NCI-H1417 treated with DMSO at 0.1 percent for 48 hours (cell line): Measurements from ENCODE around the gene NBPF12.
A peak's percentile ranks its signal among the peaks of the same experiment; 100 is the strongest.
"Not testable (repeated sequence)": the region's sequence is repeated elsewhere in the genome, so short reads cannot be mapped to it uniquely, and the experiment has no call there.

Experiments
- DNase-seq: peaks from one replicate; lab custom pipeline; 2025; lab: John Stamatoyannopoulos, UW

NBPF12 gene

DNA sequence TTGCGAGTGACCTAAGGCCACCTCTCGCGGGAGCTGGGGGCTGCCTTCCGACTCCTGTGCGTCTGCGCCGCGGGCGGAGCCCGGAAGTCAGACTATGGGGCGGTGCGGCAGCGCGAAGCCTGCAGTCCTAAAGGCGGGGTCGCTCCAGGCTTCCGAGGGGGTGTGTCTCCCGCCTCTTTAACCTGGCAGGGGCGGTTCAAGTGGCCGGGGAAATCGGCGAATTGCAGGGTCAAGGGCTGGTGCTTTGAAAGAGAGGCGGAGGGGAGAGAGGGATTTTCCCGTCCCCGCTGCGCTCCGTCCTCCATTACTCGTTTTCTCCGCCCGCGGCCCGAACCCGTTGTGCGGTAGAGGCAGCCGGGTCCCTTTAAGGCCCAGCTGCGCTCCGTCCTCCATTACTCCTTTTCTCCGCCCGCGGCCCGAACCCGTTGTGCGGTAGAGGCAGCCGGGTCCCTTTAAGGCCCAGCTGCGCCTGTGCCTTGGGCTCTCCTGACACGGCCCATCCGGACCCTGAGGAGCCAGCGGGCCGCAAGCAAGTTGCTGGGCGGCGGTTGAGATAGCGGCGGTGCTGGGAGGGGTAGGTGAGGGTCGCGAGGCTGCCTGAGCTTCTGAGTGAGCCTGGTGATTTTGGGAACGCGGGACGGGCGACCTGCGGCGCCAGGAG, at the start of gene NBPF12:
Gene NBPF12 (plus strand): TSS at position 83 of the 661 bp plus-strand sequence. CDS start 21,820 bp downstream, outside the sequence.
- peak; percentile 44 for DNase-seq

- DNase-seq: not testable (repeated sequence)
Measured at GRCh38 chr1:146891355-146891754, 46.8 kb upstream of the NBPF12 start.

DNA sequence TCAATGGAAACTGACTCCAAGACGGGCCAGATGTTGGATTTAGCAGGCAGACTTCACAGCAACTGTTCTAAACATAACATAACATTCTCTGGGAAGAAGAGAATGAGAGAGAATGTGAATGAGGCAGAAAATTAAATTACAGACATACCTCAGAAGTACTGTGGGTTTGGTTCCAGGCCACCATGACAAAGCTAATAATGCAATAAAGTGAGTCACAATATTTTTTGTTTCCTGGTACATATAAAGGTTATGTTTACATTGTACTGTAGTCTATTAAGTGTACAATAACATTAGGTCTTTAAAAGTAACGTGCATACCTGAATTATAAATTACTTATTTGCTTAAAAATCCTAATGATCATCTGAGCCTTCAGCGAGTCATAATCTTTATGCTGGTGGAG, 45.8 kb upstream of the NBPF12 start:
- not testable (repeated sequence) for DNase-seq

- DNase-seq: not testable (repeated sequence)
Measured at GRCh38 chr1:146907565-146908261, 30.4 kb upstream of the NBPF12 start.

DNA sequence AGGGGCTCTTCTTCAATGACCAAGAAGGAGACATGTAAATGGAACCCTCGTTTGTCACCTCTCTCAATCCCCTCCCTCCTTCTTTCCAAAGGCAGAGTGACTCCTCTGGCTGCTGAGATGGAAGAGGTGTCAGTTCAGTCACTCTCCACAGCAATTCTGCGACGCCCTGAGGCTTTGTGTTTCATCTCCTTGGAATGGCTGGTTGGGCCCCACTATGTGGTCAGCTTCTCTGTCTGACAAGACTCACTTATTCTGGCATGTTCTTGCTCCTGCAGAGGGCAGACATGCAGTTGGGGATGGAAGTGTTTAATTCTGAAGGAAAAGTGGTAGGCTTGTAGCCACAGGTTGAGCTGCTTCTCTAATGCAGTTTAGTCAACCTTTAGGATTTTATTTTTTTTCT, 25.1 kb upstream of the NBPF12 start:
- DNase-seq: not testable (repeated sequence)

GRCh38 chr1:146920811-146921210, 17.3 kb upstream of the NBPF12 start:
- DNase-seq: not testable (repeated sequence)

- not testable (repeated sequence) for DNase-seq
Measured at GRCh38 chr1:146922614-146923013, 15.5 kb upstream of the NBPF12 start.

DNA sequence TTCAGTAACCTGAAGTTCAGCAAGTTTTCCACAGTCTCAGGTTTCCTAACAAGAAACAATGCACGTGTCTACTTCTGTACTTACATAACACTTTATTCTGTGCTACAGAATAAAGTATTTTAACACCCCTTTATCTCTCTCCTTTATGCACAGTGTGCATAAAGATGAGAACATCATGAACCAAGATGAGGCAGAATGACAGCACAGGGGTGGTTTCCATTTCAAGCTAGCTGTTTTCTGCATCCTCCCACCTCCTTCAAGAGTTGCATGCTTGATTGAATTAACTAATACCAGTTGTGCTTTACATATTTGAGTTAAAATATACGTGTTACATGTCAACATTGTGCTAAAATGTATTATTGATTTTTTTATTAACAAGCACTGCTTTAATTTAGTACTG, 14.0 kb upstream of the NBPF12 start:
- not testable (repeated sequence) for DNase-seq

DNA sequence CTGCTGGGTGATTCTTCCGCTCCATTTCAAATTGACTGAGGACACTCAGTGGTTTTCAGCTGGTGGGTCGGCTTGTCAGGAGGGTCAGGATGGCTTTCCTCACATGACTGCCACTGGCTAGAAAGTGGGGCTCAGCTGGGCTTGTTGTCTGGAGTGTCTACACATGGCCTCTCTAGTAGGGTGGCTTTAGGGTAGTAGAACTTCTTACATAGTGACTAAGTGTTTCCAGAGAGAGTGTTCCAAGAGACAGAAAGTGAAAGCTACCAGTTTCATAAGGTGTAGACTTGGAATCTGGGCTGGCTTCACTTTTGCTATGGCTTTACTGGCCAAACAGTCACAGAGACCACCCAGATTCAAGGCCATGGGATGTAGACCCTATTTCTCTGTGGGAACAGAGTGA, 11.7 kb upstream of the NBPF12 start:
- not testable (repeated sequence) for DNase-seq

GRCh38 chr1:146930225-146930624, 7.9 kb upstream of the NBPF12 start:
- DNase-seq: not testable (repeated sequence)

GRCh38 chr1:146934390-146935223, 3.5 kb upstream of the NBPF12 start:
- not testable (repeated sequence) for DNase-seq

DNA sequence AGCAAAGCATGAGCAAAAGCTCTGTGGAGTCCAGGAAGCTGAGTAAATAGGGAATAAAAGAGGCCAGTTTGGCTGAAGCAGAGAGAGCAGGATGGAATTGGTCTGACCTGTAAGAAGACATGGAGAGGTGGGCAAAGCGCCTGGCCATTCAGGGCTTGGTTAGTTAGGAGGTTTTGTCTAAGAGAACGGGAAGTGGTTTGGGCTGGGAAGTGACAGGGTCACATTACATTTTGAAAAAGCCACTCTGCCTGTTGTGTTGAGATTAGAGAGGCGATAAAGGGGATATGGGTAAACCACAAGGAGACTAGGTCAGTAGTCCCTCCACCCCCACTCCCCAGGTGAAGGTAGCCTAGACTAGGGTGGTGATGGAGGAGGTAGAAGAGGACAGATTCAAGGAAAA, 662 bp upstream of the NBPF12 start:
- not testable (repeated sequence) for DNase-seq

GRCh38 chr1:146938927-146939786, 1.0 kb downstream of the NBPF12 start:
- not testable (repeated sequence) for DNase-seq

- DNase-seq: not testable (repeated sequence)
Measured at GRCh38 chr1:146940293-146940692, 2.2 kb downstream of the NBPF12 start.

GRCh38 chr1:146943342-146943886, 5.3 kb downstream of the NBPF12 start:
- DNase-seq: not testable (repeated sequence)

DNA sequence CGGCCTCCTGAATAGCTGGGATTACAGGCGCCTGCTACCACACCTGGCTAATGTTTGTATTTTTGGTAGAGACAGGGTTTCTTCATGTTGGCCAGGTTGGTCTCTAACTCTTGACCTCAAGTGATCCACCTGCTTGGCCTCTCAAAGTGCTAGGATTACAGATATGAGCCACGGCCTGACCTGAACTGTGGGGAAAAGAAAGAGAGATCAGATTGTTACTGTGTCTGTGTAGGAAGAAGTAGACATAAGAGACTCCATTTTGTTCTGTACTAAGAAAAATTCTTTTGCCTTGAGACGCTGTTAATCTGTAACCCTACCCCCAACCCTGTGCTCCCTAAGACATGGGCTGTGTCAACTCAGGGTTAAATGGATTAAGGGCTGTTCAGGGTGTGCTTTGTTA, 10.0 kb downstream of the NBPF12 start:
- DNase-seq: not testable (repeated sequence)

DNA sequence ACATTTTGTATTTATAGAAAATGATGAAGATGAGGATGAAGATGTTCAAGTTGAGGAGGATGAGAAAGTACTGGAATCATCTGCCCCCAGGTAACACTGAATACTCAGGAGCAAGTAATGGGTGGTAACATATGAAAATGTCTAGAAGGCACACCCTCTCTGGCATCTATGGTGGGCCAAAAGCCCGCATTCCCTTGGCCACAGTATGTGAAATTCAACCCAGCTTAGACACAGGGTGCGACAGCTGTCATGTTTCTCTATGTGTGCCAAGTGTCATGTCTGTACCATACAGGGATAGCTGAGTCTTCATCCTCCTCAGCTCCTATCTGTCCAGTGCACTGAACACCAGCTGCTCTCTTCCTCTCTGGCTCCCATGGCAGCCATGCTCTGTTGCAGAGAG, 26.2 kb downstream of the NBPF12 start:
- DNase-seq: not testable (repeated sequence)

- DNase-seq: not testable (repeated sequence)
Measured at GRCh38 chr1:146966351-146966750, 28.2 kb downstream of the NBPF12 start.

DNA sequence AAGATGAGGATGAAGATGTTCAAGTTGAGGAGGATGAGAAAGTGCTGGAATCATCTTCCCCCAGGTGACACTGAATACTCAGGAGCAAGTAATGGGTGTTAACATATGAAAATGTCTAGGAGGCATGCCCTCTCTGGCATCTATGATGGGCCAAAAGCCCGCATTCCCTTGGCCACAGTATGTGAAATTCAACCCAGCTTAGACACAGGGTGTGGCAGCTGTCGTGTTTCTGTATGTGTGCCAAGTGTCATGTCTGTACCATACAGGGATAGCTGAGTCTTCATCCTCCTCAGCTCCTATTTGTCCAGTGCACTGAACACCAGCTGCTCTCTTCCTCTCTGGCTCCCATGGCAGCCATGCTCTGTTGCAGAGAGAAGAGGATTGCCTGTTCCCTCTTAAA, 32.5 kb downstream of the NBPF12 start:
- not testable (repeated sequence) for DNase-seq

DNA sequence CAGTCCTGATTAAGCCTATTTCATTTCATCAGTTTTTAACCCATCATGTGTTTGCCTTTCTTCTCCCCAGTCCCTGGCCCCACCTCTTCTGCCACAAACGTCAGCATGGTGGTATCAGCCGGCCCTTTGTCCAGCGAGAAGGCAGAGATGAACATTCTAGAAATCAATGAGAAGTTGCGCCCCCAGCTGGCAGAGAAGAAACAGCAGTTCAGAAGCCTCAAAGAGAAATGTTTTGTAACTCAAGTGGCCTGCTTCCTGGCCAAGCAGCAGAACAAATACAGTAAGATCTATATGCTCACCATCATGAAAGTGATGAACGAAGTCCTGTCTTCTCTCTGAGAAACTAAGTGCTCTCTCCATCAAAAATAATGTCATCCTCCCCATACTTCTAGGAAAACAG, 34.6 kb downstream of the NBPF12 start:
- not testable (repeated sequence) for DNase-seq

GRCh38 chr1:146985855-146986254, 47.7 kb downstream of the NBPF12 start:
- not testable (repeated sequence) for DNase-seq
